ENCODE data around the gene EPS15. TPM values are rescaled to one million over a fixed set of nuclear protein-coding genes. Genes with fewer than 3 reads are reported as not detected.
"Not testable (repeated sequence)": the region's sequence is repeated elsewhere in the genome, so short reads cannot be mapped to it uniquely, and the experiment has no call there.

Gene EPS15
- total and polyA plus RNA-seq, 7 donors, result 16.4 to 131 (median 72.4) TPM

- peaks cover 0 to 41% (median 21%) of the 10 kb centered on the region in 4 donors for H3K4me1 ChIP-seq
- no peaks in the 10 kb centered on the region for H3K9me3 ChIP-seq
- intact Hi-C loops (cut with DNase I), result no loop called here
- no peak overlapping the region for H3K27ac ChIP-seq
- H3K36me3 ChIP-seq, result no peaks in the 10 kb centered on the region
- H3K4me3 ChIP-seq, result no peak overlapping the region
- DNase-seq, result no peak
- H3K27me3 ChIP-seq, result no peaks in the 10 kb centered on the region
- TF ChIP-seq EP300 (IDR thresholded peaks at IDR 0.05) (no peak), CTCF (IDR thresholded peaks at IDR 0.05) (no peak), POLR2AphosphoS5 (IDR thresholded peaks at IDR 0.05) (no peak), POLR2A (IDR thresholded peaks at IDR 0.05) (no peak)
These were observed 45.1 kb upstream of the EPS15 start for GRCh38 chr1:51564124-51564523.

- no peak for DNase-seq
- peaks cover 0 to 48% (median 20%) of the 10 kb centered on the region in 4 donors for H3K4me1 ChIP-seq
- H3K27ac ChIP-seq, result no peak overlapping the region
- H3K4me3 ChIP-seq, result no peak overlapping the region
- no peak for TF ChIP-seq CTCF (IDR thresholded peaks at IDR 0.05)
- TF ChIP-seq POLR2A (IDR thresholded peaks at IDR 0.05), result no peak
- TF ChIP-seq EP300 (IDR thresholded peaks at IDR 0.05), result no peak
- TF ChIP-seq POLR2AphosphoS5 (IDR thresholded peaks at IDR 0.05), result no peak
- intact Hi-C loops (cut with DNase I), result no loop called here
- WGBS, 2 donors, result 94 to 100% methylated on average over 1 of the region's 1 CpG
- no peaks in the 10 kb centered on the region for H3K36me3 ChIP-seq
- H3K9me3 ChIP-seq, result no peaks in the 10 kb centered on the region
- H3K27me3 ChIP-seq, result no peaks in the 10 kb centered on the region
These were observed 42.6 kb upstream of the EPS15 start for GRCh38 chr1:51561702-51562101.

GRCh38 chr1:51560895-51561294, 41.8 kb upstream of the EPS15 start:
- H3K27me3 ChIP-seq; H3K4me3 ChIP-seq; H3K27ac ChIP-seq; intact Hi-C loops (cut with DNase I); DNase-seq; H3K9me3 ChIP-seq; H3K36me3 ChIP-seq: not testable (repeated sequence)
- H3K4me1 ChIP-seq, result peaks cover 0 to 48% (median 20%) of the 10 kb centered on the region in 4 donors
- WGBS, 2 donors, result 89 to 97% methylated on average over 8 of the region's 8 CpGs

- TF ChIP-seq CTCF (IDR thresholded peaks at IDR 0.05) (no peak), EP300 (IDR thresholded peaks at IDR 0.05) (no peak), POLR2A (IDR thresholded peaks at IDR 0.05) (no peak), POLR2AphosphoS5 (IDR thresholded peaks at IDR 0.05) (no peak)
- H3K36me3 ChIP-seq, result no peaks in the 10 kb centered on the region
- no peak for DNase-seq
- peaks cover 0 to 48% (median 20%) of the 10 kb centered on the region in 4 donors for H3K4me1 ChIP-seq
- H3K27me3 ChIP-seq, result no peaks in the 10 kb centered on the region
- H3K27ac ChIP-seq, result no peak overlapping the region
- WGBS, 2 donors, result 89 to 90% methylated on average over 6 of the region's 6 CpGs
- H3K4me3 ChIP-seq, result no peak overlapping the region
- H3K9me3 ChIP-seq, result no peaks in the 10 kb centered on the region
- intact Hi-C loops (cut with DNase I), result no loop called here
These were observed 41.0 kb upstream of the EPS15 start for GRCh38 chr1:51560034-51560433.

- H3K4me3 ChIP-seq, result no peak overlapping the region
- H3K27me3 ChIP-seq, result no peaks in the 10 kb centered on the region
- peaks cover 0 to 48% (median 20%) of the 10 kb centered on the region in 4 donors for H3K4me1 ChIP-seq
- no peaks in the 10 kb centered on the region for H3K9me3 ChIP-seq
- TF ChIP-seq EP300 (IDR thresholded peaks at IDR 0.05) (no peak), POLR2A (IDR thresholded peaks at IDR 0.05) (no peak), POLR2AphosphoS5 (IDR thresholded peaks at IDR 0.05) (no peak), CTCF (IDR thresholded peaks at IDR 0.05) (no peak)
- no peak overlapping the region for H3K27ac ChIP-seq
- DNase-seq, result no peak
- H3K36me3 ChIP-seq, result no peaks in the 10 kb centered on the region
- intact Hi-C loops (cut with DNase I), result no loop called here
These were observed 40.4 kb upstream of the EPS15 start for GRCh38 chr1:51559501-51559900.
